Activated CD8-positive, alpha-beta T cell treated with anti-CD3 and anti-CD28 coated beads, Interleukin-2, amount 10 ng/mL, durations not matched to agents 7 days and 5 days (primary cell): ENCODE measurements around the gene MRPS12. TPM values are rescaled to one million over a fixed set of nuclear protein-coding genes. Genes with fewer than 3 reads are reported as not detected.
A peak's percentile ranks its signal among the peaks of the same experiment; 100 is the strongest.

ENCODE experiments used
- ATAC-seq: fragments of 150-1000 bp; cut with Tn5 transposase; one replicate; pipeline ENCODE4 v1.10.0; 2021; ENCODE audit warnings: moderate library complexity
- CTCF ChIA-PET: fragments of 350-600 bp; sonication (Branson Sonifier 250); formaldehyde crosslinking; loops from one replicate; lab custom pipeline; 2021; ENCODE audit warnings: antibody characterized with exemption; lab: Charles Lee
- POLR2A ChIA-PET: fragments of 350-600 bp; sonication (Branson Sonifier 250); formaldehyde crosslinking; loops from one replicate; lab custom pipeline; 2021; ENCODE audit warnings: antibody characterized with exemption; lab: Charles Lee
- DNase-seq: peaks from one replicate; pipeline ENCODE4 v3.0.0-alpha.2; 2020
- H3K27ac Mint-ChIP-seq: one replicate; pipeline ENCODE4 v1.8.0; 2021; ENCODE audit warnings: mild to moderate bottlenecking, mixed read lengths
- H3K27me3 Mint-ChIP-seq: one replicate; pipeline ENCODE4 v1.8.0; 2021; ENCODE audit warnings: low read depth, mixed read lengths
- H3K36me3 Mint-ChIP-seq: one replicate; pipeline ENCODE4 v1.8.0; 2021; ENCODE audit warnings: low read depth, mixed read lengths
- H3K4me1 Mint-ChIP-seq: one replicate; pipeline ENCODE4 v1.8.0; 2021; ENCODE audit warnings: low read depth, mixed read lengths
- H3K4me3 Mint-ChIP-seq: one replicate; pipeline ENCODE4 v1.8.0; 2021; ENCODE audit warnings: mild to moderate bottlenecking, mixed read lengths
- H3K9me3 Mint-ChIP-seq: one replicate; pipeline ENCODE4 v1.8.0; 2022; ENCODE audit warnings: mixed read lengths; ENCODE audit not compliant: insufficient read depth
- total RNA-seq, 2 experiments: library from RNA; stranded (reverse); gene quantifications; one replicate each; pipeline ENCODE4 v1.2.3, GENCODE V29; 2021

Gene MRPS12
- total RNA-seq, 2 experiments from 2014 or later: 60.2 to 61.7 TPM

DNA sequence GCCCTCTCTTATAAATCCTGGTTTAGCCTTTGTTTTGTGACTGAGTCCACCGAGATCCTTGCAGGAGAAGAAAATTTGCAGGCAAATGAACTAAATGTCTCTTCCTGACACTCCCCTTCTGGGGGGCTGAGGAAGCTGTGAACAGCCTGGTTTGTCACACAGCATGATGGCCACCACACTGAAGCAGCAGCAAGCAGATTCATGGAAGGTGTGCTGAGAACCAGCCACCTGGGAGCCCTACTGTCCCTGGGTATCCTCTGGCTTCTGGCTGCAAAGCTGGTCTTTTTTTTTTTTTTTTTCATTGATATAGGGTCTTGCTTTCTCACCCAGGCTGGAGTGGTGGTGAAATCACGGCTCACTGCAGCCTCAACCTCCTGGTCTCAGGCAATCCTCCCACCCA, 11.2 kb downstream of the MRPS12 start:
- DNase-seq (no peak), ATAC-seq (no peak)
- Mint-ChIP-seq H3K36me3 (peaks cover 5% of the 10 kb centered on the region), H3K4me1 (peaks cover 25% of the 10 kb centered on the region), H3K27me3 (peaks cover 19% of the 10 kb centered on the region), H3K4me3 (no peak overlapping the region), H3K9me3 (peaks cover 5% of the 10 kb centered on the region), H3K27ac (no peak overlapping the region)
- ChIA-PET POLR2A (no interaction called here), CTCF (no interaction called here)

DNA sequence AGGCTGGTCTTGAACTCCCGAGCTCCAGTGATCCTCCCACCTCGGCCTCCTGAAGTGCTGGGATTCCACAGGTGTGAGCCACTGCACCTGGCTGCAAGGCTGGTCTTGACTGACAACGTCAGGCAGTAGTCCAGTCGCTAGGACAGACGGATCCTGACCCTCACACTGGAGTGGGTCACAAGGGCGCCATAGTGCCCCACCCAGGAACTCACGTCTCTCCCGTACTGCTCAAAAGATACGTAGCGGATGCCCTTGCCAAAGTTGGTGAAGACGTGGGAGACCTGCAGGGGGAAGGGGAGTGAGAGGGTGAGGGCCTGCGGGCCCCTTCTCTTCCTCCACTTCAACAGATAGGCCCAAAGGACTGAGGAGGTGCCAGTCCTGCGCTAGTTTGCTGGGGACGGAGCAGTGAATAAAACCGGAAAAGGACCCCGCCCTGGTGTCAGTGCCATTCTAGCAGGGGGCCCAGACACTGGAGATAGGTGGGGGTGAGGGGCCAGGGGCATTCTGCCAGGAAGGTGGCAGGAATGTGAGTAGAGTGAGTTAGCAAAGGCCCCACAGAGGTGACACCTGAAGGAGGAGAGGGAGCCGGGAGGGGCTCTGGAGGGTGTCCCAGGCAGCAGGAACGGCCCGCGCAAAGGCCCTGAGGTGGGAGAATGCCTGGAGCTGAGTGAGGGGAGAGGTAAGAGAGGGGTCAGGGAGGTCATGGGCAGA, 11.9 kb downstream of the MRPS12 start:
- CTCF ChIA-PET: interaction anchor here (1.6 kb wide), 1 partner anchor 10 kb away, joined by 3 read pairs; no protein-coding TSS in a partner anchor
- no peak for DNase-seq

GRCh38 chr19:38944981-38945506, 14.3 kb downstream of the MRPS12 start:
- Mint-ChIP-seq H3K9me3 (peaks cover 5% of the 10 kb centered on the region), H3K27ac (no peak overlapping the region), H3K27me3 (peaks cover 26% of the 10 kb centered on the region), H3K4me1 (peaks cover 24% of the 10 kb centered on the region), H3K36me3 (peaks cover 5% of the 10 kb centered on the region), H3K4me3 (no peak overlapping the region)
- ChIA-PET POLR2A (no interaction called here), CTCF (interaction anchor here (1.3 kb wide), 1 partner anchor 15 kb away, joined by 3 read pairs; the partner anchor contains the start of gene SARS2)
- ATAC-seq (no peak), DNase-seq (no peak)

More for the DNA sequence above, 11.9 kb downstream of the MRPS12 start:
- H3K36me3 Mint-ChIP-seq: peaks cover 5% of the 10 kb centered on the region
- H3K27me3 Mint-ChIP-seq: peaks cover 19% of the 10 kb centered on the region
- peaks cover 5% of the 10 kb centered on the region for H3K9me3 Mint-ChIP-seq
- ATAC-seq: no peak
- no peak overlapping the region for H3K27ac Mint-ChIP-seq
- peaks cover 25% of the 10 kb centered on the region for H3K4me1 Mint-ChIP-seq
- no peak overlapping the region for H3K4me3 Mint-ChIP-seq
- POLR2A ChIA-PET: no interaction called here

DNA sequence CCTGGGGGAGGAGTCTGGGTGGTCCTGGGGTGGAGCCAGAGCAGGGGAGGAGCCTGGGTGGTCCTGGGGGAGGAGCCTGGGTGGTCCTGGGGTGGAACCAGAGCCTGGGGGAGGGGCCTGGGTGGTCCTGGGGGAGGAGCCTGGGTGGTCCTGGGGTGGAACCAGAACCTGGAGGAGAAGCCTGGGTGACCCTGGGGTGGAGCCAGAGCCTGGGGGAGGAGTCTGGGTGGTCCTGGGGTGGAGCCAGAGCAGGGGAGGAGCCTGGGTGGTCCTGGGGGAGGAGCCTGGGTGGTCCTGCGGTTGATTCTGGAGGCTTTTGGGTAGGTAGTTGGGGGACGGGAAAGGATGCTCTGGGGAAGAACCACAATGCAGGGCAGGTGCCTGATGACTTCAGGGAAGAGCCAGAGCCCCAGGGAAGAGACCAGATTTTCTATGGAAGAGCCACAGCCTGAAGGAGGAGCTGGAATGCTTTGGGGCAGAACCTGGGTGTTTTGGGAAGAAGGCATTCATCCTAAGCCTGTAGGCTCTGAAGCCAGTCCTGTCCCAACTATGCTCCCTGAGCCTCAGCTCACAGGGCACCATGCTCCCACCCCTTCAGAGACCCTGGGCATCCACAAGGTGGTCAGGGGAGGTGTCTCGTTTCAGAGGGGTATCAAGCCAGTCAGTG, 15.0 kb downstream of the MRPS12 start:
- ChIA-PET CTCF (no interaction called here), POLR2A (no interaction called here)
- peaks cover 23% of the 10 kb centered on the region for H3K27me3 Mint-ChIP-seq
- DNase-seq: no peak
- H3K4me3 Mint-ChIP-seq: no peak overlapping the region
- peaks cover 5% of the 10 kb centered on the region for H3K36me3 Mint-ChIP-seq
- ATAC-seq: no peak
- peaks cover 5% of the 10 kb centered on the region for H3K9me3 Mint-ChIP-seq
- peaks cover 23% of the 10 kb centered on the region for H3K4me1 Mint-ChIP-seq
- H3K27ac Mint-ChIP-seq: no peak overlapping the region

DNA sequence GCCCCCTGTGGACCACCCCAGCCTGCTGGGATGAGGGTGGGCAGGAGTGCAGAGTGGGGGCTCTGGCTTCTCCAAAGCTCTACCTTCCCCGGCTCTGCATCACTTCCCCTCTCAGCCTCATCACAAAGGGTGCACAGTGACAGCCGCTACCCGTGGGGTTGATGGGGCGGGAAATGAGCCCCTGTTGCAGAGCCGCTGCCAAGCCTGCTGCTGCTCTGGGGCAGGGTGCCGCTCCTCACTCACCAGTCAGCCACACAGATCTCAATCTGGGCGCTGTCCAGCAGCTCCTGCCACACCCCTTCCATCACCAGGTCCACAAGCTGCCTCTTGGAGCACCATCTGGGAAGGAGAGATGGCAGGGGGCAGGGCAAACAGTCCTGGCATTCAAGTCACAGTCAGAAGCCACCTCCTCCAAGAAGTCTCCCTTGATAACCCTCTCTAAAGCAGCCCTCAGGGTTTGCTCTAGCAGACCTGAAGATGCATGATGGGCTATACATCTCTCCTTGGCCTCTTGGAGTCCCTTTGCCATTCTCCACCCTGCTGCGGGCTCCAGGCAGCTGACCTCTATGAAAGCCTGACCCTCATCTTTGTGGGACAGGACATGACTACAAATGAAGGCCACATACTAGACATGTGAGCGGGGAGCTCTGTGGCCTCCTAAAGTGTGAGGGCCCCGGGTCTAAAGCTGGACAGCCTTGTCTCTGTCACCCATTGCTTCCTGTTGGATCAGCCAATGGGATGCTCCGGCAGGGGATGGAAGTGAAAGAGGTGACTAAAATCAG, 15.7 kb downstream of the MRPS12 start:
- Mint-ChIP-seq H3K4me3 (no peak overlapping the region), H3K4me1 (peaks cover 15% of the 10 kb centered on the region), H3K27me3 (peaks cover 17% of the 10 kb centered on the region), H3K27ac (no peak overlapping the region), H3K9me3 (no peaks in the 10 kb centered on the region), H3K36me3 (no peaks in the 10 kb centered on the region)
- ATAC-seq (no peak), DNase-seq (no peak)
- CTCF ChIA-PET: interaction anchor here (1.1 to 1.2 kb wide), 2 partner anchors 14 to 16 kb away, joined by 3 read pairs; no protein-coding TSS in a partner anchor
- POLR2A ChIA-PET: interaction anchor here (0.7 kb wide), 1 partner anchor 145 kb away, joined by 3 read pairs; no protein-coding TSS in a partner anchor

DNA sequence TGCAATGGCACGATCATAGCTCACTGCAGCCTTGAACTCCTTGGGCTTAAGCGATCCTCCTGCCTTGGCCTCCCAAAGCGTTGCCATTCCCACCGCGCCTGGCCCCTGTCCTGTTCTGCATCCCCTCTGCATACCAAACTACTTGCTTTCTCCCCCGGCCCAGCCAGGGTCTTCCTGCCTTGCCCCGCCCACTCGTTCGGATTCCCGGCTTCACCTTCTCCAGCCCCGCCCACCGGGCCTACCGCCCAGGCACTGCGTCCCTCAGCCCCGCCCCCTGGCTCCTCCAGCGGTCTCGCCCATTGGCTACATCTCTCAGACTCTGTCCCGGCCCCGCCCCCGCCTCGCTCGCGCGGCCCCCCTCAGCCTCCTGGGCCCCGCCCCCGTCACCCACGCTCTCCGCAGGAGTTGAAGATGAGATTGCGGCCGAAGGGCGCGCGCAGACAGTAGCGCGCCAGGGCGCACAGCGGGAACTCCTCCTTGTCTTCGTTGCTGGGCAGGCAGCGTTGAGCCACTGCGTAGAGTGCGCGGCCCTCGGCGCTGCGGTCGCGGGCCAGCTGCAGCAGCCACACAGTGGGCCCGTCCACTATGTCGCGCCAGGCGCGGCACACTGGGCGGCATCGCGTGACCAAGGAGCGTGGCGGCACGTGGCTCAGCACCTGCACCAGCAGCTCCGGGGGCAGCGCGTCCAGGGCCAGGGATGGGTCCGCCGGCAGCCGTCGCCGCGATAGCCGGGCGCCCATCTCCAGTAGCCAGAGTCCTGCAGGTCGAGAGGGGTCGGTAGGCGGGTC, 19.0 kb downstream of the MRPS12 start:
- no peaks in the 10 kb centered on the region for H3K36me3 Mint-ChIP-seq
- peaks cover 14% of the 10 kb centered on the region for H3K4me1 Mint-ChIP-seq
- H3K9me3 Mint-ChIP-seq: no peaks in the 10 kb centered on the region
- H3K27me3 Mint-ChIP-seq: peaks cover 24% of the 10 kb centered on the region
- ChIA-PET POLR2A (interaction anchor here (0.6 kb wide), 1 partner anchor 213 kb away, joined by 3 read pairs; no protein-coding TSS in a partner anchor), CTCF (interaction anchor here (1.5 kb wide), 1 partner anchor 19 kb away, joined by 4 read pairs; the partner anchor contains the start of genes MRPS12 and SARS2)
- H3K27ac Mint-ChIP-seq: no peak overlapping the region
- H3K4me3 Mint-ChIP-seq: no peak overlapping the region
- peak; percentile 87 for ATAC-seq
- peak; percentile 82 for DNase-seq

DNA sequence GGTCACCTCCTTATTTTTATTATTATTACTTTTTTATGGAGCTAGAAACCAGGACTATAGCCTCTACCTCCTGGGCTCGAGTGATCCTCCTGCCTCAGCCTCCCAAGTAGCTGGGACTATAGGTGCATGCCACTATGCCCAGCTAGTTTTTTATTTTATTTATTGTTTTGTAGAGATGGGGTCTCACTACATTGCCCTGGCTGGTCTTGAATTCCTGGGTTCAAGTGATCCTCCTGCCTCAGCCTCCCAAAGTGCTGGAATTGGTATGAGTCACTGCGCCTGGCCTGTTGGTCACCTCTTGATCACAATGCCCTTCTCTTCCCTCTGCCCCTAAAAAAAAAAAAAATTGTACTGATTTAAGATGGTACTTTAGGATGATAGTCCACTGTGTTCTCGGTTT, 20.4 kb downstream of the MRPS12 start:
- POLR2A ChIA-PET: no interaction called here
- CTCF ChIA-PET: interaction anchor here (0.9 to 1.9 kb wide), 3 partner anchors 8 to 21 kb away, joined by 3 to 4 read pairs (median 4); partner anchors contain the start of genes MRPS12 and SARS2
- no peaks in the 10 kb centered on the region for H3K9me3 Mint-ChIP-seq
- H3K27me3 Mint-ChIP-seq: peaks cover 24% of the 10 kb centered on the region
- no peak overlapping the region for H3K4me3 Mint-ChIP-seq
- no peak for DNase-seq
- no peak for ATAC-seq
- no peaks in the 10 kb centered on the region for H3K36me3 Mint-ChIP-seq
- H3K4me1 Mint-ChIP-seq: peaks cover 14% of the 10 kb centered on the region
- H3K27ac Mint-ChIP-seq: no peak overlapping the region

- ATAC-seq (peak; percentile 39), DNase-seq (peak; percentile 64)
- H3K4me1 Mint-ChIP-seq: peaks cover 14% of the 10 kb centered on the region
- H3K9me3 Mint-ChIP-seq: no peaks in the 10 kb centered on the region
- H3K27me3 Mint-ChIP-seq: peaks cover 24% of the 10 kb centered on the region
- no peak overlapping the region for H3K4me3 Mint-ChIP-seq
- ChIA-PET POLR2A (interaction anchor here (0.7 kb wide), 1 partner anchor 18 kb away, joined by 3 read pairs; no protein-coding TSS in a partner anchor), CTCF (interaction anchor here (0.7 to 2.2 kb wide), 8 partner anchors 10 to 549 kb away, joined by 3 to 10 read pairs (median 4); partner anchors contain the start of genes FAM98C, MRPS12 and SARS2)
- H3K27ac Mint-ChIP-seq: no peak overlapping the region
- H3K36me3 Mint-ChIP-seq: no peaks in the 10 kb centered on the region
Observed at GRCh38 chr19:38952395-38953165, 21.8 kb downstream of the MRPS12 start.

DNA sequence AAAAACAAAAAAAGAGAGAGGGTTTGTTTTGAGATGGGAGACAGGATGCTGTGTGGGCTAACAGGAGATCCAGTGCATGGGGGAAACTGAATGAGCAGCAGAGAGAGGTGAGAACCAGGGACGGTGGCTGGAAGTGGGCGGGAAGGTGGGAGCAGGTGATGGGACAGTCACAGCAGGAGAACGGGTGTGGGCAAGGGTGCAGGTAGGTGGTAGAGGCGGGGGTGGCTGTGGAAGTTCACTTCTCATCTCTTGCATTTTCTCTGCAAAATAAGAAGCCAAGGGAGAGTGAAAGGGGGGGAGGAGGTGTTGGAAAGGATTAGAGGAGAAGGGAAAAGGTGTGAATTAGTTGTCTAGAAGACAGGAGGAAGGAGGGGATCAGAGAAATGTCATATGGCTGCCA, 22.9 kb downstream of the MRPS12 start:
- no peaks in the 10 kb centered on the region for H3K36me3 Mint-ChIP-seq
- no peak for ATAC-seq
- peaks cover 14% of the 10 kb centered on the region for H3K4me1 Mint-ChIP-seq
- CTCF ChIA-PET: interaction anchor here (0.9 to 2.2 kb wide), 5 partner anchors 9 to 550 kb away, joined by 3 to 10 read pairs (median 5); partner anchors contain the start of genes FAM98C, MRPS12 and SARS2
- no peak for DNase-seq
- no peaks in the 10 kb centered on the region for H3K9me3 Mint-ChIP-seq
- POLR2A ChIA-PET: no interaction called here
- H3K27ac Mint-ChIP-seq: no peak overlapping the region
- H3K27me3 Mint-ChIP-seq: peaks cover 20% of the 10 kb centered on the region
- H3K4me3 Mint-ChIP-seq: no peak overlapping the region

- no peak overlapping the region for H3K4me3 Mint-ChIP-seq
- no peak for ATAC-seq
- no peak for DNase-seq
- H3K36me3 Mint-ChIP-seq: no peaks in the 10 kb centered on the region
- H3K27ac Mint-ChIP-seq: no peak overlapping the region
- H3K4me1 Mint-ChIP-seq: peaks cover 5% of the 10 kb centered on the region
- CTCF ChIA-PET: no interaction called here
- no peaks in the 10 kb centered on the region for H3K9me3 Mint-ChIP-seq
- POLR2A ChIA-PET: no interaction called here
- H3K27me3 Mint-ChIP-seq: peaks cover 8% of the 10 kb centered on the region
Observed at GRCh38 chr19:38956264-38956663, 25.5 kb downstream of the MRPS12 start.
